ENCODE data around the gene INPP4B. TPM values are rescaled to one million over a fixed set of nuclear protein-coding genes. Genes with fewer than 3 reads are reported as not detected.

The INPP4B gene
- polyA plus RNA-seq, 1 experiment, result 18.1 TPM

- H3K27me3 ChIP-seq (ENCODE audit: control insufficient read depth, insufficient read depth, low read length), result no peaks in the 10 kb centered on the region
- H3K4me3 ChIP-seq (ENCODE audit: low read depth, low read length), result no peak overlapping the region
- no peak for DNase-seq (ENCODE audit: low read depth)
- no peaks in the 10 kb centered on the region for H3K36me3 ChIP-seq (ENCODE audit: control insufficient read depth, insufficient read depth, low read length)
- CTCF ChIA-PET, result interaction anchor here (1.0 to 3.6 kb wide), 3 partner anchors 33 to 55 kb away, joined by 3 to 9 read pairs (median 6); no protein-coding TSS in a partner anchor
- POLR2A ChIA-PET, result interaction anchor here (1.0 kb wide), 1 partner anchor 208 kb away, joined by 3 read pairs; no protein-coding TSS in a partner anchor
- TF ChIP-seq, protein P1, sequence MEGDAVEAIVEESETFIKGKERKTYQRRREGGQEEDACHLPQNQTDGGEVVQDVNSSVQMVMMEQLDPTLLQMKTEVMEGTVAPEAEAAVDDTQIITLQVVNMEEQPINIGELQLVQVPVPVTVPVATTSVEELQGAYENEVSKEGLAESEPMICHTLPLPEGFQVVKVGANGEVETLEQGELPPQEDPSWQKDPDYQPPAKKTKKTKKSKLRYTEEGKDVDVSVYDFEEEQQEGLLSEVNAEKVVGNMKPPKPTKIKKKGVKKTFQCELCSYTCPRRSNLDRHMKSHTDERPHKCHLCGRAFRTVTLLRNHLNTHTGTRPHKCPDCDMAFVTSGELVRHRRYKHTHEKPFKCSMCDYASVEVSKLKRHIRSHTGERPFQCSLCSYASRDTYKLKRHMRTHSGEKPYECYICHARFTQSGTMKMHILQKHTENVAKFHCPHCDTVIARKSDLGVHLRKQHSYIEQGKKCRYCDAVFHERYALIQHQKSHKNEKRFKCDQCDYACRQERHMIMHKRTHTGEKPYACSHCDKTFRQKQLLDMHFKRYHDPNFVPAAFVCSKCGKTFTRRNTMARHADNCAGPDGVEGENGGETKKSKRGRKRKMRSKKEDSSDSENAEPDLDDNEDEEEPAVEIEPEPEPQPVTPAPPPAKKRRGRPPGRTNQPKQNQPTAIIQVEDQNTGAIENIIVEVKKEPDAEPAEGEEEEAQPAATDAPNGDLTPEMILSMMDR (IDR thresholded peaks at IDR 0.05; ENCODE audit: insufficient read depth, low read depth, low read length), result no peak
Observed at GRCh38 chr4:142406499-142406835, 439.6 kb downstream of the INPP4B start.

GRCh38 chr4:142405695-142406498, 440.2 kb downstream of the INPP4B start:
- H3K27me3 ChIP-seq (ENCODE audit: control insufficient read depth, insufficient read depth, low read length), result no peaks in the 10 kb centered on the region
- POLR2A ChIA-PET, result interaction anchor here (1.5 kb wide), 1 partner anchor 27 kb away, joined by 10 read pairs; no protein-coding TSS in a partner anchor
- H3K36me3 ChIP-seq (ENCODE audit: control insufficient read depth, insufficient read depth, low read length), result no peaks in the 10 kb centered on the region
- TF ChIP-seq, protein P1 (IDR thresholded peaks at IDR 0.05; ENCODE audit: insufficient read depth, low read depth, low read length), result no peak
- CTCF ChIA-PET, result interaction anchor here (0.7 to 3.6 kb wide), 3 partner anchors 27 to 50 kb away, joined by 3 to 9 read pairs (median 3); no protein-coding TSS in a partner anchor
- H3K4me3 ChIP-seq (ENCODE audit: low read depth, low read length), result peak overlapping the region; percentile 42
- DNase-seq (ENCODE audit: low read depth), result no peak

GRCh38 chr4:142405021-142405694, 440.9 kb downstream of the INPP4B start:
- peak; percentile 77 for DNase-seq (ENCODE audit: low read depth)
- Histone ChIP-seq H3K4me3 (ENCODE audit: low read depth, low read length) (peak overlapping the region; percentile 42), H3K36me3 (ENCODE audit: control insufficient read depth, insufficient read depth, low read length) (no peaks in the 10 kb centered on the region), H3K27me3 (ENCODE audit: control insufficient read depth, insufficient read depth, low read length) (no peaks in the 10 kb centered on the region)
- CTCF ChIA-PET, result interaction anchor here (0.7 to 3.6 kb wide), 4 partner anchors 26 to 278 kb away, joined by 3 to 9 read pairs (median 3); no protein-coding TSS in a partner anchor
- TF ChIP-seq, protein P1 (IDR thresholded peaks at IDR 0.05; ENCODE audit: insufficient read depth, low read depth, low read length), result no peak
- POLR2A ChIA-PET, result interaction anchor here (0.6 to 1.5 kb wide), 5 partner anchors 21 to 313 kb away, joined by 3 to 10 read pairs (median 5); no protein-coding TSS in a partner anchor

GRCh38 chr4:142404191-142404611, 441.9 kb downstream of the INPP4B start:
- H3K27me3 ChIP-seq (ENCODE audit: control insufficient read depth, insufficient read depth, low read length), result no peaks in the 10 kb centered on the region
- CTCF ChIA-PET, result no interaction called here
- H3K36me3 ChIP-seq (ENCODE audit: control insufficient read depth, insufficient read depth, low read length), result no peaks in the 10 kb centered on the region
- TF ChIP-seq, protein P1 (IDR thresholded peaks at IDR 0.05; ENCODE audit: insufficient read depth, low read depth, low read length), result no peak
- H3K4me3 ChIP-seq (ENCODE audit: low read depth, low read length), result peak overlapping the region; percentile 42
- POLR2A ChIA-PET, result interaction anchor here (1.0 to 1.1 kb wide), 2 partner anchors 21 to 26 kb away, joined by 3 to 5 read pairs; no protein-coding TSS in a partner anchor
- DNase-seq (ENCODE audit: low read depth), result no peak

DNA sequence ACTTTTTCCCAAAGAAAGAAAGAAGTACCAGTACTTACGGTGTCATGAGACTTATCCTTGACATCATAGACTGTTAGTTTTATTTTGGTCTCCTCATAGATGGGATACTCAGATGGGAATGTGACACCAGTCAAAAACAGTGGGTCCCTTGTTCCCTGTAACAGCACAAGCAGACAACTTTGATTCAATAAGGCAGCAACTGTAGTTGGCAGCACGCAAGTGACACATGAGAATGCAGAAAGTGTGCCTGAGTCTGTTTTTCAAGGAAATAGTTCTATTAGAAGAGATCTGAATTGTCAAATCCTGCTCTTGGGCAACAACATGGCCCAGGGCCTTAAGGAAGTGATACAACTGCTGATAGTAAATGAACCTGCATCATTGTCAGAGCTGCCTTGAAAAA, 443.2 kb downstream of the INPP4B start:
- no peak for DNase-seq (ENCODE audit: low read depth)
- Histone ChIP-seq H3K36me3 (ENCODE audit: control insufficient read depth, insufficient read depth, low read length) (no peaks in the 10 kb centered on the region), H3K4me3 (ENCODE audit: low read depth, low read length) (peak overlapping the region; percentile 31), H3K27me3 (ENCODE audit: control insufficient read depth, insufficient read depth, low read length) (no peaks in the 10 kb centered on the region)
- ChIA-PET CTCF (no interaction called here), POLR2A (interaction anchor here (0.8 kb wide), 1 partner anchor 14 kb away, joined by 4 read pairs; no protein-coding TSS in a partner anchor)
- TF ChIP-seq, protein P1 (IDR thresholded peaks at IDR 0.05; ENCODE audit: insufficient read depth, low read depth, low read length), result no peak
